HepG2 (cell line): ENCODE results near the gene ARHGAP30. TPM values are rescaled to one million over a fixed set of nuclear protein-coding genes. Genes with fewer than 3 reads are reported as not detected.
A peak's percentile ranks its signal among the peaks of the same experiment; 100 is the strongest.

ENCODE experiments used
- ARID5B ChIP-seq: IDR thresholded peaks from 2 replicates; pipeline ENCODE4 v1.4.0; 2020; ENCODE audit warnings: mild to moderate bottlenecking, missing genetic modification reagents
- ELF3 ChIP-seq: IDR thresholded peaks from 2 replicates; pipeline ENCODE4 v1.6.1; 2016; ENCODE audit warnings: missing genetic modification reagents, missing compliant biosample characterization
- FOXA3 ChIP-seq: IDR thresholded peaks from 2 replicates; pipeline ENCODE4 v1.6.1; 2016; ENCODE audit warnings: missing genetic modification reagents, missing compliant biosample characterization
- GABPA ChIP-seq, 2 experiments: IDR thresholded peaks; 2 replicates each; pipeline ENCODE4 v1.6.1; 2011 to 2016; ENCODE audit warnings: low read depth in 2 of 2, low read length in 1 of 2, missing biosample characterization in 1 of 2, missing genetic modification characterization in 1 of 2
- HMGXB4 ChIP-seq, 2 experiments: sonication (generic) in 1 of 2; formaldehyde crosslinking in 1 of 2; IDR thresholded peaks; 2 replicates each; pipeline versions ENCODE4 v1.4.0 to v1.6.1; 2018 to 2020; ENCODE audit warnings: missing genetic modification reagents in 2 of 2, borderline replicate concordance in 1 of 2, low read depth in 1 of 2, mild to moderate bottlenecking in 1 of 2, missing biosample characterization in 1 of 2
- KLF16 ChIP-seq, 2 experiments: sonication (generic) in 1 of 2; formaldehyde crosslinking in 1 of 2; IDR thresholded peaks; 2 replicates each; pipeline versions ENCODE4 v1.6.1 to v1.8.0; 2016 to 2023; ENCODE audit warnings: missing genetic modification reagents in 2 of 2, missing compliant biosample characterization in 1 of 2
- NCOA1 ChIP-seq: sonication (generic); formaldehyde crosslinking; IDR thresholded peaks from 2 replicates; pipeline ENCODE4 v1.9.0; 2021; ENCODE audit warnings: missing genetic modification reagents
- RFX5 ChIP-seq: IDR thresholded peaks from 2 replicates; pipeline ENCODE4 v1.6.1; 2011; ENCODE audit warnings: low read depth, low read length, improper control_type of control experiment
- THAP11 ChIP-seq: IDR thresholded peaks from 2 replicates; pipeline ENCODE4 v1.6.1; 2016; ENCODE audit warnings: missing biosample characterization, missing genetic modification reagents
- TRIM24 ChIP-seq: sonication (generic); formaldehyde crosslinking; IDR thresholded peaks from 2 replicates; pipeline ENCODE4 v1.8.0; 2022; ENCODE audit warnings: mild to moderate bottlenecking, missing genetic modification reagents
- YY1 ChIP-seq: IDR thresholded peaks from 2 replicates; pipeline ENCODE4 v1.6.1; 2011; ENCODE audit warnings: low read length, low read depth, moderate library complexity, mild to moderate bottlenecking; ENCODE audit not compliant: insufficient read depth, insufficient replicate concordance
- ZHX1 ChIP-seq: sonication (generic); formaldehyde crosslinking; IDR thresholded peaks from 2 replicates; pipeline ENCODE4 v1.8.1; 2022; ENCODE audit warnings: low read depth, mild to moderate bottlenecking, missing genetic modification reagents
- ZNF143 ChIP-seq: sonication (generic); formaldehyde crosslinking; IDR thresholded peaks from 2 replicates; pipeline ENCODE4 v1.4.0; 2020; ENCODE audit warnings: missing genetic modification reagents
- ZNF574 ChIP-seq: sonication (generic); formaldehyde crosslinking; IDR thresholded peaks from 2 replicates; pipeline ENCODE4 v1.4.0; 2020; ENCODE audit warnings: missing genetic modification reagents
- ZNF580 ChIP-seq: IDR thresholded peaks from 2 replicates; pipeline ENCODE4 v1.6.1; 2016; ENCODE audit warnings: low read depth, borderline replicate concordance
- ZSCAN20 ChIP-seq: sonication (generic); formaldehyde crosslinking; IDR thresholded peaks from 2 replicates; pipeline ENCODE4 v1.4.0; 2020; ENCODE audit warnings: missing genetic modification reagents, mild to moderate bottlenecking, borderline replicate concordance
- polyA plus RNA-seq, 8 experiments: library from polyadenylated mRNA; depleted of rRNA in 3 of 8; stranded (reverse) in 7 of 8; unstranded in 1 of 8; fragments of >200 nt; fragmentation: Illumina TruSeq in 4 of 8; extraction: Trizol in 4 of 8; gene quantifications; 2 replicates each; pipeline versions ENCODE4 v1.2.1 to v1.2.3, GENCODE V29; 2011 to 2016; ENCODE audit warnings: low read depth in 4 of 8, missing spikeins in 1 of 8, mixed read lengths in 1 of 8; ENCODE audit not compliant: insufficient read depth in 1 of 8
- total RNA-seq, 5 experiments: library from RNA; depleted of rRNA; stranded (reverse); fragments of >200 nt; fragmentation: Illumina TruSeq; extraction: Trizol; gene quantifications; 2 replicates each; pipeline ENCODE4 v1.2.3, GENCODE V29; 2016; ENCODE audit warnings: low read depth in 1 of 5

ARHGAP30 gene
- total and polyA plus RNA-seq, 2 of the 13 experiments (the other 11 are each of a cell fraction or from before 2014, with no cell fraction given) = 0.13 to 0.20 TPM

GRCh38 chr1:160997323-160998038, 72.2 kb downstream of the ARHGAP30 start (continued):
- TF ChIP-seq KLF16 (CRISPR knock-in tag; IDR thresholded peaks at IDR 0.05) (peak in 1 of 2 experiments; percentile 29; a peak in 1 of 4 replicates), ZNF574 (CRISPR knock-in tag) (0 out of 2 replicates have a peak, but pooled peaks have one; percentile 18), ZSCAN20 (CRISPR knock-in tag) (no peak), YY1 (no peak), FOXA3 (CRISPR knock-in tag) (peak; percentile 41; the same call in 1 of the 2 replicates), HMGXB4 (CRISPR knock-in tag; IDR thresholded peaks at IDR 0.05; ENCODE audit: borderline replicate concordance in 1 of 2, low read depth in 1 of 2) (peak in 1 of 2 experiments; percentile 46; a peak in 1 of 4 replicates), RFX5 (no peak), ARID5B (CRISPR knock-in tag) (peak; percentile 26; the same call in 1 of the 2 replicates), ELF3 (CRISPR knock-in tag) (peak; percentile 73), THAP11 (CRISPR knock-in tag) (0 out of 2 replicates have a peak, but pooled peaks have one; percentile 23), ZNF580 (CRISPR knock-in tag) (0 out of 2 replicates have a peak, but pooled peaks have one; percentile 45), ZHX1 (CRISPR knock-in tag) (no peak), NCOA1 (CRISPR knock-in tag) (no peak), GABPA (IDR thresholded peaks at IDR 0.05; ENCODE audit: low read depth, low read length) (no peak), GABPA (CRISPR knock-in tag; IDR thresholded peaks at IDR 0.05; ENCODE audit: low read depth) (peak; percentile 43; the same call in 1 of the 2 replicates), ZNF143 (no peak), TRIM24 (no peak)
